Measurements from ENCODE around the gene NUP133.
"Not testable (repeated sequence)": the region's sequence is repeated elsewhere in the genome, so short reads cannot be mapped to it uniquely, and the experiment has no call there.

The NUP133 gene

GRCh38 chr1:229508823-229509337 lies 739 bp upstream of the NUP133 start:
- DNase-seq: no peak

- no peak for DNase-seq
These were observed 639 bp downstream of the NUP133 start for GRCh38 chr1:229507502-229507901.

- DNase-seq: no peak
These were observed 1.5 kb downstream of the NUP133 start for GRCh38 chr1:229506633-229507032.

GRCh38 chr1:229495782-229496181 lies 12.4 kb downstream of the NUP133 start:
- no peak for DNase-seq

GRCh38 chr1:229487181-229487580 lies 21.0 kb downstream of the NUP133 start:
- no peak for DNase-seq

- no peak for DNase-seq
These were observed 22.8 kb downstream of the NUP133 start for GRCh38 chr1:229485318-229485717.

GRCh38 chr1:229482511-229482910 lies 25.6 kb downstream of the NUP133 start:
- DNase-seq: no peak

GRCh38 chr1:229480495-229480894 lies 27.6 kb downstream of the NUP133 start:
- no peak for DNase-seq

- no peak for DNase-seq
These were observed 28.3 kb downstream of the NUP133 start for GRCh38 chr1:229479660-229480399.

GRCh38 chr1:229478852-229479251 lies 29.3 kb downstream of the NUP133 start:
- no peak for DNase-seq

- DNase-seq: not testable (repeated sequence)
These were observed 32.3 kb downstream of the NUP133 start for GRCh38 chr1:229475859-229476258.

- DNase-seq: no peak
These were observed 33.6 kb downstream of the NUP133 start for GRCh38 chr1:229474509-229474908.

- DNase-seq: no peak
These were observed 37.0 kb downstream of the NUP133 start for GRCh38 chr1:229471175-229471574.

- DNase-seq: no peak
These were observed 37.6 kb downstream of the NUP133 start for GRCh38 chr1:229470406-229471043.

- DNase-seq: no peak
These were observed 41.3 kb downstream of the NUP133 start for GRCh38 chr1:229466887-229467286.

GRCh38 chr1:229464672-229465071 lies 43.5 kb downstream of the NUP133 start:
- no peak for DNase-seq

GRCh38 chr1:229461032-229461668 lies 47.0 kb downstream of the NUP133 start:
- DNase-seq: no peak

GRCh38 chr1:229459815-229460214 lies 48.3 kb downstream of the NUP133 start:
- no peak for DNase-seq

- DNase-seq: no peak
These were observed 50.7 kb downstream of the NUP133 start for GRCh38 chr1:229457436-229457835.

- DNase-seq: no peak
These were observed 52.1 kb downstream of the NUP133 start for GRCh38 chr1:229456016-229456415.

GRCh38 chr1:229454056-229454455 lies 54.1 kb downstream of the NUP133 start:
- DNase-seq: no peak

GRCh38 chr1:229452956-229453801 lies 55.0 kb downstream of the NUP133 start:
- peak; percentile 28 for DNase-seq

GRCh38 chr1:229448845-229449244 lies 59.3 kb downstream of the NUP133 start:
- DNase-seq: no peak

Measured in fibroblast of upper back skin (primary cell).